H1 (cell line): ENCODE results near the gene TMEM272. TPM values are rescaled to one million over a fixed set of nuclear protein-coding genes. Genes with fewer than 3 reads are reported as not detected.

ENCODE experiments used
- CTCF ChIA-PET: fragments of 300-600 bp; sonication (Branson Sonifier 250); formaldehyde crosslinking; loops from one replicate; lab custom pipeline; 2021; ENCODE audit not compliant: partially characterized antibody; lab: Charles Lee
- POLR2A ChIA-PET: fragments of 300-600 bp; sonication (Branson Sonifier 250); formaldehyde crosslinking; loops from one replicate; lab custom pipeline; 2021; ENCODE audit warnings: inconsistent platforms; ENCODE audit not compliant: partially characterized antibody; lab: Charles Lee
- DNase-seq, 2 experiments: peaks; one replicate each; pipeline versions ENCODE4 v3.0.0 to v3.0.0-alpha.2; 2010 to 2022; ENCODE audit warnings: low spot score in 2 of 2, low read depth in 1 of 2, mixed read lengths in 1 of 2
- FAIRE-seq: peaks from 2 replicates; lab custom pipeline; 2011; peaks lifted over from hg19 to GRCh38; lab: Jason Lieb, UNC
- H2AFZ ChIP-seq: 2 replicates; pipeline ENCODE4 v1.8.1; 2012; ENCODE audit warnings: low read length, inconsistent platforms
- H2AK5ac ChIP-seq: 2 replicates; pipeline ENCODE4 v1.6.1; 2013; ENCODE audit warnings: low read depth, low read length
- H2BK120ac ChIP-seq: replicated peaks from 2 replicates; pipeline ENCODE3; 2013; ENCODE audit warnings: low read depth, low read length, inconsistent platforms
- H2BK12ac ChIP-seq: 2 replicates; pipeline ENCODE4 v1.6.1; 2013; ENCODE audit warnings: low read depth, low read length
- H2BK15ac ChIP-seq: 2 replicates; pipeline ENCODE4 v1.6.1; 2013; ENCODE audit warnings: low read length
- H2BK20ac ChIP-seq: 2 replicates; pipeline ENCODE4 v1.6.1; 2013; ENCODE audit warnings: low read length
- H2BK5ac ChIP-seq: 2 replicates; pipeline ENCODE4 v1.6.1; 2013; ENCODE audit warnings: low read depth, low read length
- H3K14ac ChIP-seq: 2 replicates; pipeline ENCODE4 v1.6.1; 2013; ENCODE audit warnings: inconsistent platforms; ENCODE audit not compliant: insufficient read length
- H3K18ac ChIP-seq: 2 replicates; pipeline ENCODE4 v1.6.1; 2013; ENCODE audit warnings: low read length; ENCODE audit errors: extremely low read depth
- H3K23ac ChIP-seq: 2 replicates; pipeline ENCODE4 v1.6.1; 2013; ENCODE audit warnings: inconsistent platforms; ENCODE audit not compliant: insufficient read length
- H3K23me2 ChIP-seq: 2 replicates; pipeline ENCODE4 v1.6.1; 2013; ENCODE audit warnings: low read depth, low read length
- H3K27ac ChIP-seq: 2 replicates; pipeline ENCODE4 v1.6.1; 2011; ENCODE audit warnings: low read depth, low read length, inconsistent platforms
- H3K27me3 ChIP-seq, 4 experiments: replicated peaks in 1 of 4; 1 replicate in 1 of 4; 2 replicates in 3 of 4; pipeline versions ENCODE4 v1.6.1 to v1.8.1; 2011 to 2013; ENCODE audit warnings: low read length in 3 of 4, mild to moderate bottlenecking in 3 of 4, inconsistent platforms in 2 of 4, mixed read lengths in 2 of 4, moderate library complexity in 1 of 4; ENCODE audit not compliant: control insufficient read depth in 3 of 4, insufficient read depth in 3 of 4; ENCODE audit errors: extremely low read depth in 1 of 4
- H3K36me3 ChIP-seq, 4 experiments: 2 replicates each; pipeline versions ENCODE4 v1.6.1 to v1.8.1; 2011 to 2013; ENCODE audit warnings: mild to moderate bottlenecking in 4 of 4, low read length in 3 of 4, moderate library complexity in 2 of 4, control low read depth in 1 of 4, inconsistent platforms in 1 of 4; ENCODE audit not compliant: insufficient read depth in 4 of 4, control insufficient read depth in 2 of 4
- H3K4ac ChIP-seq: replicated peaks from 2 replicates; pipeline ENCODE3; 2013; ENCODE audit warnings: low read length, low read depth, mixed read lengths, inconsistent platforms; ENCODE audit not compliant: insufficient read length
- H3K4me1 ChIP-seq, 4 experiments: replicated peaks in 1 of 4; 1 replicate in 1 of 4; 2 replicates in 3 of 4; pipeline versions ENCODE4 v1.6.1 to v1.8.1; 2011 to 2013; ENCODE audit warnings: low read length in 3 of 4, inconsistent platforms in 2 of 4, mixed read lengths in 1 of 4; ENCODE audit not compliant: insufficient read depth in 4 of 4, control insufficient read depth in 3 of 4
- H3K4me2 ChIP-seq, 2 experiments: 2 replicates each; pipeline versions ENCODE4 v1.6.1 to v1.8.1; 2011 to 2013; ENCODE audit warnings: low read depth in 2 of 2, low read length in 2 of 2, control low read depth in 1 of 2, inconsistent platforms in 1 of 2, mild to moderate bottlenecking in 1 of 2; ENCODE audit not compliant: insufficient read depth in 1 of 2
- H3K4me3 ChIP-seq, 4 experiments: fragments of 200-600, 300-600 bp in 1 of 4; sonication (generic), shearing (Covaris generic), sonication (Bioruptor Twin) in 1 of 4; 2 replicates each; pipeline versions ENCODE4 v1.5.1 to v1.8.1; 2011 to 2016; ENCODE audit warnings: low read length in 4 of 4, low read depth in 3 of 4, control low read depth in 2 of 4, inconsistent platforms in 2 of 4, mild to moderate bottlenecking in 2 of 4, mixed read lengths in 1 of 4, moderate library complexity in 1 of 4; ENCODE audit not compliant: insufficient read depth in 2 of 4; ENCODE audit errors: extremely low read depth in 1 of 4
- H3K56ac ChIP-seq: replicated peaks from 2 replicates; pipeline ENCODE3; 2013; ENCODE audit warnings: low read depth, mild to moderate bottlenecking, mixed read lengths, low read length, inconsistent platforms; ENCODE audit not compliant: insufficient read length
- H3K79me1 ChIP-seq: 2 replicates; pipeline ENCODE4 v1.6.1; 2013; ENCODE audit warnings: low read depth, low read length, control low read depth
- H3K79me2 ChIP-seq, 2 experiments: 2 replicates each; pipeline versions ENCODE4 v1.6.1 to v1.8.1; 2012 to 2013; ENCODE audit warnings: low read length in 2 of 2, mild to moderate bottlenecking in 2 of 2, inconsistent platforms in 1 of 2; ENCODE audit not compliant: insufficient read depth in 2 of 2, control insufficient read depth in 1 of 2
- H3K9ac ChIP-seq, 4 experiments: replicated peaks in 1 of 4; 1 replicate in 1 of 4; 2 replicates in 3 of 4; pipeline versions ENCODE4 v1.6.1 to v1.8.1; 2011 to 2013; ENCODE audit warnings: low read depth in 3 of 4, low read length in 3 of 4, control low read depth in 2 of 4, mild to moderate bottlenecking in 2 of 4, moderate library complexity in 2 of 4, inconsistent platforms in 1 of 4; ENCODE audit errors: extremely low read depth in 1 of 4
- H3K9me3 ChIP-seq, 2 experiments: 2 replicates each; pipeline versions ENCODE4 v1.6.1 to v1.8.1; 2012 to 2013; ENCODE audit warnings: mild to moderate bottlenecking in 2 of 2, moderate library complexity in 2 of 2, control low read depth in 1 of 2, inconsistent platforms in 1 of 2, low read depth in 1 of 2, low read length in 1 of 2, mixed read lengths in 1 of 2; ENCODE audit not compliant: insufficient read depth in 2 of 2
- H4K20me1 ChIP-seq, 2 experiments: replicated peaks in 1 of 2; 2 replicates each; pipeline versions ENCODE3 to v1.8.1; 2011 to 2013; ENCODE audit warnings: inconsistent platforms in 2 of 2, low read length in 2 of 2, mild to moderate bottlenecking in 1 of 2; ENCODE audit not compliant: insufficient read depth in 2 of 2, control insufficient read depth in 1 of 2
- H4K5ac ChIP-seq: 2 replicates; pipeline ENCODE4 v1.6.1; 2013; ENCODE audit warnings: low read length, low read depth, mixed read lengths, inconsistent platforms; ENCODE audit not compliant: insufficient read length
- H4K8ac ChIP-seq: 2 replicates; pipeline ENCODE4 v1.8.0; 2013; ENCODE audit warnings: mild to moderate bottlenecking, moderate library complexity, low read length, inconsistent platforms; ENCODE audit not compliant: insufficient read depth; ENCODE audit errors: extremely low read depth
- H4K91ac ChIP-seq: replicated peaks from 2 replicates; pipeline ENCODE3; 2013; ENCODE audit warnings: low read length, mixed read lengths, inconsistent platforms; ENCODE audit not compliant: insufficient read length
- RFX5 ChIP-seq: IDR thresholded peaks from 2 replicates; pipeline ENCODE4 v1.6.1; 2011; ENCODE audit warnings: low read depth, low read length, improper control_type of control experiment, borderline replicate concordance
- TAF1 ChIP-seq: IDR thresholded peaks from 2 replicates; pipeline ENCODE4 v1.6.1; 2011; ENCODE audit warnings: mild to moderate bottlenecking, low read depth, low read length
- USF2 ChIP-seq: IDR thresholded peaks from 2 replicates; pipeline ENCODE4 v1.6.1; 2011; ENCODE audit warnings: low read length, improper control_type of control experiment
- WGBS, 2 experiments: shearing (Covaris generic) in 1 of 2; methylation state at CpG; one replicate each; pipeline versions ENCODE4 v1.1.6 to v1.1.7; 2013 to 2015; ENCODE audit warnings: low lambda C conversion rate in 2 of 2, mixed read lengths in 2 of 2, inconsistent platforms in 1 of 2, low coverage in 1 of 2, missing lambda C conversion rate in 1 of 2; ENCODE audit not compliant: insufficient replicate concordance in 2 of 2, insufficient coverage in 1 of 2, insufficient read length in 1 of 2; ENCODE audit errors: extremely low coverage in 1 of 2, missing lambda C conversion rate in 1 of 2; 5-methylcytosine and 5-hydroxymethylcytosine counted together
- polyA plus RNA-seq, 7 experiments: library from polyadenylated mRNA; depleted of rRNA in 3 of 7; stranded (reverse) in 5 of 7; unstranded in 2 of 7; fragments of >200 nt in 5 of 7; fragments of 200-250 nt in 2 of 7; gene quantifications; 1 replicate in 5 of 7; 2 replicates in 1 of 7; 4 replicates in 1 of 7; pipeline versions ENCODE4 v1.2.1 to v1.2.3, GENCODE V29; 2011 to 2013; ENCODE audit warnings: missing spikeins in 2 of 7, mixed read lengths in 2 of 7
- total RNA-seq: library from RNA; stranded (reverse); fragmentation: NEBNext Ultra II Directional; extraction: Animal tissue kit (Norgen Biotek cat#: 25700); gene quantifications from 2 replicates; pipeline ENCODE4 v1.2.1, GENCODE V29; 2021

The TMEM272 gene
- total and polyA plus RNA-seq, 2 of the 8 experiments (the other 6 are each of a cell fraction or from before 2014, with no cell fraction given), result 0.05 TPM; not detected in 1

- H3K27me3 ChIP-seq, result no peaks in the 10 kb centered on the region; a peak in 1 of 7 replicates
- no peak for DNase-seq
These were observed 28.3 kb upstream of the TMEM272 start for GRCh38 chr13:51873117-51873798.

More at GRCh38 chr13:51873117-51873798, 28.3 kb upstream of the TMEM272 start:
- Histone ChIP-seq H3K79me2 (no peaks in the 10 kb centered on the region), H3K36me3 (no peaks in the 10 kb centered on the region), H3K14ac (no peak overlapping the region), H2AFZ (no peak overlapping the region), H3K27ac (no peak overlapping the region), H3K79me1 (no peaks in the 10 kb centered on the region), H4K20me1 (no peaks in the 10 kb centered on the region), H4K8ac (no peak overlapping the region), H2BK15ac (no peak overlapping the region), H3K9ac (no peak overlapping the region), H2BK12ac (no peak overlapping the region), H3K4me1 (no peaks in the 10 kb centered on the region), H3K23ac (no peak overlapping the region), H4K5ac (no peak overlapping the region), H3K9me3 (no peaks in the 10 kb centered on the region), H3K23me2 (no peaks in the 10 kb centered on the region; the same call in 1 of the 2 replicates), H2BK120ac (no peak overlapping the region), H3K4ac (no peak overlapping the region), H2BK5ac (no peak overlapping the region), H3K4me3 (no peak overlapping the region), H2AK5ac (no peak overlapping the region), H3K56ac (no peak overlapping the region), H3K4me2 (no peak overlapping the region), H4K91ac (no peak overlapping the region), H2BK20ac (no peak overlapping the region), H3K18ac (no peak overlapping the region)
- POLR2A ChIA-PET, result no interaction called here
- no peak for FAIRE-seq
- 92% methylated on average over 6 of the region's 6 CpGs; no CpG with 5 or more reads in 1 of the 2 experiments for WGBS, 2 experiments
- no peak for TF ChIP-seq TAF1
- no peak for TF ChIP-seq RFX5
- no peak for TF ChIP-seq USF2
- CTCF ChIA-PET, result interaction anchor here (0.8 to 1.8 kb wide), 6 partner anchors 8 to 254 kb away, joined by 3 to 4 read pairs (median 3); no protein-coding TSS in a partner anchor
